Astrocyte (in vitro differentiated cells and primary cell): ENCODE data around the gene SLC4A8. TPM values are rescaled to one million over a fixed set of nuclear protein-coding genes. Genes with fewer than 3 reads are reported as not detected.

Experiments
- DNase-seq: peaks from one replicate; pipeline ENCODE4 v3.0.0-alpha.2; 2010; ENCODE audit warnings: low read depth
- FAIRE-seq: peaks from 2 replicates; lab custom pipeline; 2011; peaks lifted over from hg19 to GRCh38; lab: Jason Lieb, UNC
- H2AFZ ChIP-seq: 2 replicates; pipeline ENCODE4 v1.6.0; 2012; ENCODE audit warnings: low read depth, low read length, inconsistent platforms
- H3K27ac ChIP-seq: 2 replicates; pipeline ENCODE4 v1.5.1; 2011; ENCODE audit warnings: low read depth, low read length, inconsistent platforms
- H3K27me3 ChIP-seq: 2 replicates; pipeline ENCODE4 v1.6.0; 2011; ENCODE audit warnings: low read length, inconsistent platforms; ENCODE audit not compliant: insufficient read depth
- H3K36me3 ChIP-seq: 2 replicates; pipeline ENCODE4 v1.5.1; 2011; ENCODE audit warnings: low read length, inconsistent platforms; ENCODE audit not compliant: insufficient read depth
- H3K4me1 ChIP-seq: 2 replicates; pipeline ENCODE4 v1.5.1; 2011; ENCODE audit warnings: low read length, inconsistent platforms; ENCODE audit not compliant: insufficient read depth
- H3K4me2 ChIP-seq: 2 replicates; pipeline ENCODE4 v1.6.0; 2012; ENCODE audit warnings: low read length, inconsistent platforms
- H3K4me3 ChIP-seq: 2 replicates; pipeline ENCODE4 v1.5.1; 2011; ENCODE audit warnings: low read depth, mild to moderate bottlenecking, low read length, inconsistent platforms; ENCODE audit not compliant: insufficient read depth
- H3K79me2 ChIP-seq: 2 replicates; pipeline ENCODE4 v1.6.0; 2012; ENCODE audit warnings: mild to moderate bottlenecking, low read length, inconsistent platforms; ENCODE audit not compliant: insufficient read depth
- H3K9ac ChIP-seq: 2 replicates; pipeline ENCODE4 v1.6.0; 2012; ENCODE audit warnings: mild to moderate bottlenecking, low read length, inconsistent platforms
- H3K9me3 ChIP-seq: 2 replicates; pipeline ENCODE4 v1.5.1; 2012; ENCODE audit warnings: low read depth, mild to moderate bottlenecking, low read length, inconsistent platforms; ENCODE audit not compliant: insufficient read depth
- H4K20me1 ChIP-seq: 2 replicates; pipeline ENCODE4 v1.6.0; 2012; ENCODE audit warnings: low read length, inconsistent platforms; ENCODE audit not compliant: insufficient read depth
- H3K27ac Mint-ChIP-seq: one replicate; pipeline ENCODE4 v1.8.0; 2021; ENCODE audit warnings: mild to moderate bottlenecking, mixed read lengths; ENCODE audit not compliant: unreplicated experiment
- H3K27me3 Mint-ChIP-seq: one replicate; pipeline ENCODE4 v1.8.0; 2021; ENCODE audit warnings: low read depth, mixed read lengths; ENCODE audit not compliant: unreplicated experiment
- H3K36me3 Mint-ChIP-seq: one replicate; pipeline ENCODE4 v1.8.0; 2021; ENCODE audit warnings: low read depth, mixed read lengths; ENCODE audit not compliant: unreplicated experiment
- H3K4me1 Mint-ChIP-seq: one replicate; pipeline ENCODE4 v1.8.0; 2021; ENCODE audit warnings: low read depth, mixed read lengths; ENCODE audit not compliant: unreplicated experiment
- H3K4me3 Mint-ChIP-seq: one replicate; pipeline ENCODE4 v1.8.0; 2021; ENCODE audit warnings: mild to moderate bottlenecking, moderate library complexity, mixed read lengths; ENCODE audit not compliant: unreplicated experiment
- H3K9me3 Mint-ChIP-seq: one replicate; pipeline ENCODE4 v1.8.0; 2021; ENCODE audit warnings: mild to moderate bottlenecking, mixed read lengths; ENCODE audit not compliant: unreplicated experiment
- EZH2 ChIP-seq: IDR thresholded peaks from 2 replicates; pipeline ENCODE4 v1.6.1; 2012; ENCODE audit warnings: mild to moderate bottlenecking, low read length, inconsistent platforms; ENCODE audit not compliant: insufficient read depth
- total RNA-seq: library from RNA; stranded (reverse); gene quantifications from 2 replicates; pipeline ENCODE4 v1.2.1, GENCODE V29; 2021
- TF ChIP-seq, protein P1 (sequence below): IDR thresholded peaks from 2 replicates; pipeline ENCODE4 v1.5.1; 2011; ENCODE audit warnings: low read depth, mild to moderate bottlenecking, inconsistent platforms, low read length, moderate library complexity; ENCODE audit not compliant: insufficient read depth

The SLC4A8 gene
- total RNA-seq, 1 donor from 2014 or later, result 5.1 TPM

DNA sequence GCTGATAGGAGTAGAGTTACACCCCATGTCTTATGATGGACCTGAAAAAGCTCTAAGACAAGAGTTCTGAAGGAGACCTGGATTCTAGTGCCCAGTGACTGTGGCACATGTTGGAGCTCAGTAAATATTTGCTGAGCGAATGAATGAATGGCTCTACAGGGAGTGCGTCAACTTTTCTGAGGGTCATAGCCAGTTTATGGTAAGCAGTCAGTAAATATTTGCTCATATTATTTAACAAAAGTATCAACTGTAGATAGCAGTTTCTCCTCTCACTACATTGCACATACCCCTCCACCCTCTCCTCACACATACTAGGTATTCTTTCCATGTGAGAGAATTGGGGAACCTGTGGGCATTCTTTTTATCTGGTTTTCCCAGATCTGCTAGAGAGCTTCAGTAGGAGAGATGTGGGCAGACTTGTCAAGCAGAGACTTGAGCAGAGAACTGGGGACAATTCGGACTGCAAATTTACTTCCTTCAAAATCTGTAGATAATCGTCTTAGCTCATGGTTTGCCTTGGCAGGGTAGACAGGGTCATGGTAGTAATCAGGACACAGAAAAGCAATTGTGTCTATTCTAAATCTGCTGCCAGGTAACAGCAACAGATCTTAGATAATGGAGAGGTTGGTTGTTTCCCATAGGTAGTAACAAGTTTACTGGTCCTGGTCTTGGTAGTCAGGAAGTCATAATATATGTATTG is 5.7 kb downstream of the SLC4A8 start:
- Histone ChIP-seq H3K27ac (no peak overlapping the region), H2AFZ (no peak overlapping the region), H3K9ac (no peak overlapping the region), H3K9me3 (no peaks in the 10 kb centered on the region), H4K20me1 (no peaks in the 10 kb centered on the region), H3K4me2 (no peak overlapping the region), H3K79me2 (no peaks in the 10 kb centered on the region), H3K4me1 (no peaks in the 10 kb centered on the region), H3K27me3 (no peaks in the 10 kb centered on the region), H3K4me3 (no peak overlapping the region), H3K36me3 (no peaks in the 10 kb centered on the region)
- no peak overlapping the region for H3K27ac Mint-ChIP-seq
- FAIRE-seq (no peak), DNase-seq (no peak)
- H3K36me3 Mint-ChIP-seq, result peaks cover 2% of the 10 kb centered on the region
- no peaks in the 10 kb centered on the region for H3K4me1 Mint-ChIP-seq
- H3K9me3 Mint-ChIP-seq, result peaks cover 2% of the 10 kb centered on the region
- TF ChIP-seq, protein P1, sequence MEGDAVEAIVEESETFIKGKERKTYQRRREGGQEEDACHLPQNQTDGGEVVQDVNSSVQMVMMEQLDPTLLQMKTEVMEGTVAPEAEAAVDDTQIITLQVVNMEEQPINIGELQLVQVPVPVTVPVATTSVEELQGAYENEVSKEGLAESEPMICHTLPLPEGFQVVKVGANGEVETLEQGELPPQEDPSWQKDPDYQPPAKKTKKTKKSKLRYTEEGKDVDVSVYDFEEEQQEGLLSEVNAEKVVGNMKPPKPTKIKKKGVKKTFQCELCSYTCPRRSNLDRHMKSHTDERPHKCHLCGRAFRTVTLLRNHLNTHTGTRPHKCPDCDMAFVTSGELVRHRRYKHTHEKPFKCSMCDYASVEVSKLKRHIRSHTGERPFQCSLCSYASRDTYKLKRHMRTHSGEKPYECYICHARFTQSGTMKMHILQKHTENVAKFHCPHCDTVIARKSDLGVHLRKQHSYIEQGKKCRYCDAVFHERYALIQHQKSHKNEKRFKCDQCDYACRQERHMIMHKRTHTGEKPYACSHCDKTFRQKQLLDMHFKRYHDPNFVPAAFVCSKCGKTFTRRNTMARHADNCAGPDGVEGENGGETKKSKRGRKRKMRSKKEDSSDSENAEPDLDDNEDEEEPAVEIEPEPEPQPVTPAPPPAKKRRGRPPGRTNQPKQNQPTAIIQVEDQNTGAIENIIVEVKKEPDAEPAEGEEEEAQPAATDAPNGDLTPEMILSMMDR, result no peak
- no peak for TF ChIP-seq EZH2
- H3K27me3 Mint-ChIP-seq, result peaks cover 4% of the 10 kb centered on the region
- no peak overlapping the region for H3K4me3 Mint-ChIP-seq

DNA sequence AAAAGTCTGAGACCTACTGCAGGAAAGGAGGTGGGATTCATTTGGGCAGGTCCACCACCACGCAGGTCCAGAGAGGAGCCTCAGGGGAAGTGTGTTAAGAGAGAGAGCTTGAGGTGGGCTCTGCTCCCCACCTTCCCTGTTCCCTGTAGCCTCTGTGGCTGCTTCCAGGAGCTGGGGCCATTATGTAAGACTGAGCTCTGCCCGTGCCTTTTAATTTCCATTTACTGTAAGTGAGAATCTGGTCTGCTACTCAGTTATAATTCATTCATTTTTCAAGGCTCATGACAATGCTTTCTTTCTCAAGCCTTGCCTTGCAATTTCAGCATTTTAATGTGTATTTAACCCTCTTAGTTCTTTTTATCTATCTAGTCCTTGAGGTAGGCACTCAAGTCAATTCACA is 8.3 kb downstream of the SLC4A8 start:
- Mint-ChIP-seq H3K4me3 (no peak overlapping the region), H3K4me1 (no peaks in the 10 kb centered on the region), H3K27ac (no peak overlapping the region), H3K9me3 (peaks cover 2% of the 10 kb centered on the region), H3K27me3 (no peaks in the 10 kb centered on the region), H3K36me3 (peaks cover 2% of the 10 kb centered on the region)
- Histone ChIP-seq H3K27me3 (no peaks in the 10 kb centered on the region), H3K9me3 (no peaks in the 10 kb centered on the region), H3K4me3 (no peak overlapping the region), H3K27ac (no peak overlapping the region), H3K9ac (no peak overlapping the region), H3K36me3 (no peaks in the 10 kb centered on the region), H3K4me1 (no peaks in the 10 kb centered on the region), H3K79me2 (peaks cover 2% of the 10 kb centered on the region), H3K4me2 (no peak overlapping the region), H4K20me1 (no peaks in the 10 kb centered on the region), H2AFZ (no peak overlapping the region)
- TF ChIP-seq, protein P1, result no peak
- no peak for TF ChIP-seq EZH2
- no peak for DNase-seq
- no peak for FAIRE-seq

DNA sequence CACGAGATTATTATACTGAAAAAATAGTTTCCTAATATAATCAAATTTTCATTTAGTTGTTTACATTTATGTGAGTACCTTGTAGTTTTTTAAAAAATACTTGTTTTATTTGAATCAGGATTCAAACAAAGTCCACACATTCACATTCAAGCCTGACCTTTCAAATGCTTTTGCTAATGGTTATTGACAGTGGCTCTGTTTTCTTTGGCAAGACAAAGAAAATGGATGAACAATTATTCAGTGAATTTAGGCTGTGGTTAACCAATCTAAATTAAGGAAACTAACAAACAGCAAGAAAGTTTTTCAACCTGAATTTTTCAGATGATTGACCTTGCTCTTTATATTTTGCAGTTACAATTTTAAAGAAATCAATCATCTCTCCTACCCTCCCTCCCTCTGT is 9.7 kb downstream of the SLC4A8 start:
- H3K79me2 ChIP-seq, result peaks cover 2% of the 10 kb centered on the region
- H3K27ac Mint-ChIP-seq, result no peak overlapping the region
- H3K9me3 Mint-ChIP-seq, result peaks cover 2% of the 10 kb centered on the region
- no peak overlapping the region for H3K4me2 ChIP-seq
- H2AFZ ChIP-seq, result no peak overlapping the region
- H3K36me3 Mint-ChIP-seq, result no peaks in the 10 kb centered on the region
- H3K36me3 ChIP-seq, result no peaks in the 10 kb centered on the region
- no peak overlapping the region for H3K4me3 ChIP-seq
- no peaks in the 10 kb centered on the region for H3K27me3 ChIP-seq
- no peak overlapping the region for H3K4me3 Mint-ChIP-seq
- DNase-seq (peak; percentile 55), FAIRE-seq (no peak)
- H3K9me3 ChIP-seq, result no peaks in the 10 kb centered on the region
- no peak overlapping the region for H3K9ac ChIP-seq
- H3K4me1 ChIP-seq, result no peaks in the 10 kb centered on the region
- no peak overlapping the region for H3K27ac ChIP-seq
- H3K27me3 Mint-ChIP-seq, result no peaks in the 10 kb centered on the region
- H3K4me1 Mint-ChIP-seq, result no peaks in the 10 kb centered on the region
- TF ChIP-seq EZH2, result no peak
- TF ChIP-seq, protein P1, result no peak
- no peaks in the 10 kb centered on the region for H4K20me1 ChIP-seq
